ENCODE data around the gene CLK3.
A peak's percentile ranks its signal among the peaks of the same experiment; 100 is the strongest.
"Not testable (repeated sequence)": the region's sequence is repeated elsewhere in the genome, so short reads cannot be mapped to it uniquely, and the experiment has no call there.

The CLK3 gene

GRCh38 chr15:74646480-74646879, 30.8 kb downstream of the CLK3 start:
- no peak for DNase-seq

GRCh38 chr15:74648051-74648842, 32.6 kb downstream of the CLK3 start:
- no peak for DNase-seq

DNA sequence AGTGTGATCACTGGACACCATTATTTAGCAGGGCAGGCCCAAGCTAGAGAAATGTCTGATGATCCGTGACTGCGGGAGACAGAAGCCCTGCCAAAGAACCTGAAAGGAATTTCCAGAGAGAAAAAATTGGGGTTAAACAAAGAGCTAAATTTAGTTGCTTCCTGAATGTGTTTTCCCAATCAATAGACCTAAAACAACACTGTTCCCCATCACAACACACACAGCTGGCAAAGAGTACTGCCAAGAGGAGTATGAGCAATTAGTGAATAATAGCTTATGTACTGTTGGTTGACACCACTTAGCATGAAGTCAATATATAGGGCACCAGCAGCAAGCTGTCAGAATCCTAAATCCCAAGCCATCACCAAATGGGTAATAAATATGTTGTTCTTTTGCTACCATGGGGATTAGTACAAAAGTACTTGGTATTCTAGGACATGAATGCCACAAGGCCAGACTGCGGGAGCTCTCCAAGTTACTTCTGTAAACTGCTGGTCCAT, 35.7 kb downstream of the CLK3 start:
- peak; percentile 88 to 97 for DNase-seq

- no peak for DNase-seq
Observed at GRCh38 chr15:74653426-74654102, 37.9 kb downstream of the CLK3 start.

GRCh38 chr15:74655424-74655823, 39.8 kb downstream of the CLK3 start:
- peak; percentile 58 to 76 for DNase-seq

DNA sequence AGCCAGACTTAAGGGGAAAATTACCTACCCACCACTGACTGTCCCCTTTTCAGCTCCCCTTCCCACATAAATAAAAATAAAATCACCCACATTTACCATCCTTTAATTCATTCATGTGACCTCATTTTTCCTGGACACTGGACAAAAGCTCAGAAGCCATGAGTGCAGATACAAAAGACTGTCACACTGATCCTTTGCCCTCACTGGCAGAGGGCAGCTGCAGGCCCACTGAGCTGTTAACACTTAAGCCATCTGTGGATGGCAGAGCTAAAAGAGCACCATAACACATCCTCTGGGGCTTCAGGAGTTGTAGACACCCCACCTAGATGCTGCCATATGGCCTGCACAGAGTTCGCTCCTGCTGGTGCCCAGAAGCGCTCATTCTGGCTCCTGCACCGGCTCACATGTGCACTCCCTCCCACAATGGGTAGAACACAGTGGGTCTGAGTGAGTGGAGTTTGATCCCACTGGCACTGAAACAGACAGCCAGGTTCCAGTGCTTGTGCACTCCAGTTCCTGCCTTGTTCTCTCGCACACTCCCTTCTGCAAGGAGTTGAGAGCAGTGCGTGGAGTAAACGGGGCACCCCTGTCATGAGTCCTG, 41.4 kb downstream of the CLK3 start:
- DNase-seq, result no peak

GRCh38 chr15:74657846-74658245, 42.2 kb downstream of the CLK3 start:
- no peak for DNase-seq

- DNase-seq, result not testable (repeated sequence)
Observed at GRCh38 chr15:74661280-74661679, 45.6 kb downstream of the CLK3 start.

DNA sequence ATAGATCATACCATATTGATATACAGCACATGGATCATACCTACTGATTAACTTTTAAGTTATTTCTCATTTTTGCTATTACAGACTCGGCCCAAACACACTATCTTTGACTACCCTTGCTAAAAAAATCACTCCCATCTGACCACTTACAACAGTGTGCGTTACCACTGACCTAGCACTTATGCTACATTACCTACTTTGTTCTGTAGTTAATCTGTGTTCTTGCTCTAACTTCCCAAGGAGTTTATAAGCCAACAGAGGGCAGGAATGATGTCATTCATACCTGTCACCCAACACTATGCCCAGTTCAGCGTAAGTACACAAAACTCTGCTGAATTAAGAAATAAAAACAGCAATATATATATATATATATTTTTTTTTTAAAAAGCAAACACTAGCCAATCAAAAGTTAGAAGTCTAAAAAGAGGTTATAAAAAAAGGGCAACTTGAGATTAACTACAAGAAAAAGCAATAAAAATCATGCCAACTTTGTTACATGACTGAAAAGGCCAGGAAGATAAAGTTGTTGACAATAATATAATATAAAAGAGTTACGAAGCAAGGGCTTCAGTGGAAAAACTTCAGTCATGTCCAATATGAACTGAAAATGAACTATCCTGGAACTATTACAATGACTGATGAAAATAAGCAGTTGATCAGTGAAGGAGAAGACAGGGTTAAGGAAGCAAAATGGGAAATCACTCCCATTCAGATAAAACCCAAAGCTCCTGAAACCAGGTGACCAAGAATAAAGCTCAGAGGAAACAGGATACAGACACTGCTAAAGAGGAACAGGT, 46.6 kb downstream of the CLK3 start:
- DNase-seq, result no peak

GRCh38 chr15:74663303-74664027, 47.8 kb downstream of the CLK3 start:
- no peak for DNase-seq

GRCh38 chr15:74664028-74664616, 48.5 kb downstream of the CLK3 start:
- DNase-seq, result peak in 1 of 2 experiments; percentile 6

GRCh38 chr15:74664670-74665069, 49.0 kb downstream of the CLK3 start:
- DNase-seq, result no peak

DNA sequence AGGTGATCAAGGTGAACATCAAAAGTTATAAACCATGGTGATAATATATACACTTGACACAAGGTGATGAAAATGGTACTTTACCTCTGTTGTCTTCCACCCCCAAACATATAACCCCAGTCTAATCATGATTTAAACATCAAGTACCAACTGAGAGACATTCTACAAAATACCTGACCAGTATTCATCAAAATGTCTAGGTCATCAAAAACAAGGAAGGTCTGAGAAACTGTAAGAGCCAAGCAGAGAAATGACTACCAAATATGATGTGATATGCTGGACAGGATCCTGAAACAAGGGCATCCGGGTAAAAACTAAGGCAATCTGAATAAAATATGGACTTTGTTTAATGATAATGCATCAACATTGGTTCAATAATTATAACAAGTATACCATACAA, 52.3 kb downstream of the CLK3 start:
- no peak for DNase-seq

- no peak for DNase-seq
Observed at GRCh38 chr15:74669627-74670026, 54.0 kb downstream of the CLK3 start.

GRCh38 chr15:74674161-74674560, 58.5 kb downstream of the CLK3 start:
- no peak for DNase-seq

DNA sequence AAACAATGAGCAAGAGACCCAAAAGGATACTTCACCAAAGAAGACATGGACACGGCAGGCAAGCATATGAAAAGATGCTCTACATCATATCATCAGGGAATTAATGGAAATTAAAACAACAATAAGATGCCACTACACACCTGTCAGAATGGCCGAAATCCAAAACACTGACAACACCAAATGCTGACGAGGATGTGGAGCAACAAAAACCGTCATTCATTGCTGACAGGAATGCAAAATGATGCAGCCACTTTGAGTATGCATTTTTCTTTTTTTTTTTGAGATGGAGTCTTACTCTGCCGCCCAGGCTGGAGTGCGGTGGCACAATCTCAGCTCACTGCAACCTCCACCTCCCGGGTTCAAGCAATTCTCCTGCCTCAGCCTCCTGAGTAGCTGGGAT, 61.2 kb downstream of the CLK3 start:
- no peak for DNase-seq

All from NCI-H2081 (cell line).